ENCODE results near the gene MBOAT2. TPM values are rescaled to one million over a fixed set of nuclear protein-coding genes. Genes with fewer than 3 reads are reported as not detected.
"Not testable (repeated sequence)": the region's sequence is repeated elsewhere in the genome, so short reads cannot be mapped to it uniquely, and the experiment has no call there.

MBOAT2 gene
- total and polyA plus RNA-seq, 5 donors: 4.5 to 11.0 (median 8.8) TPM

DNA sequence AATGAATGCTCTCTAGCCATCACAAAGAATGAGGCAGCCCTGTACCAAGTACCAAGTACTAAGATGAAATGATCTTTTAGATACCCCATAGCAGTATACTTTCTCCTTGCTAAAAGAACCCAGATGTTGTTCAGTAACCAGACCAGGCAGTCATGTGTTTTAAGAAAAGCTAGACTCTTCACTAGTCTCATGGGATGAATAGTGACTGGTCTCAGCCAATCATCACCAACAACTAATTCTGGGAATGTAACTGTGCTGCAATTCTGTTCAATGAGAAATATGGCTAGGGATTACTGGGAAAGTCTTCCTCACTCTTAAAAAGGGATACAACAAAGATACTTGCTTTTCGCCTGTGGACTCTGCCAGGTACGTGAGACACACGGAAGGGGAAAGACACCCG lies 29.5 kb downstream of the MBOAT2 start:
- Histone ChIP-seq H3K27ac (ENCODE audit: low read length) (no peak overlapping the region), H3K9me3 (ENCODE audit: control insufficient read depth, low read length) (no peaks in the 10 kb centered on the region), H3K27me3 (ENCODE audit: control insufficient read depth, insufficient read depth) (no peaks in the 10 kb centered on the region), H3K4me1 (ENCODE audit: control insufficient read depth, insufficient read depth, low read length) (no peaks in the 10 kb centered on the region), H3K4me3 (ENCODE audit: low read length) (no peak overlapping the region)
- DNase-seq (no peak), ATAC-seq (no peak)
- intact Hi-C loops (cut with DNase I): no loop called here
- 92% methylated on average over 4 of the region's 4 CpGs for WGBS

DNA sequence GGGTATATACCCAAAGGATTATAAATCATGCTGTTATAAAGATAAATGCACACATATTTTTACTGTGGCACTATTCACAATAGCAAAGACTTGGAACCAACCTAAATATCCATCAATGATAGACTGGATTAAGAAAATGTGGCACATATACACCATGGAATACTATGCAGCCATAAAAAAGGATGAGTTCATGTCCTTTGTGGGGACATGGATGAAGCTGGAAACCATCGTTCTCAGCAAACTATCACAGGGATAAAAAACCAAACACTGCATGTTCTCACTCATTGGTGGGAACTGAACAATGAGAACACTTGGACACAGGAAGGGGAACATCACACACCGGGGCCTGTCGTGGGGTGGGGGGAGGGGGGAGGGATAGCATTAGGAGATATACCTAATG lies 30.5 kb downstream of the MBOAT2 start:
- ATAC-seq; H3K27ac ChIP-seq (ENCODE audit: low read length); intact Hi-C loops (cut with DNase I); H3K27me3 ChIP-seq (ENCODE audit: control insufficient read depth, insufficient read depth); H3K4me1 ChIP-seq (ENCODE audit: control insufficient read depth, insufficient read depth, low read length); H3K4me3 ChIP-seq (ENCODE audit: low read length); H3K9me3 ChIP-seq (ENCODE audit: control insufficient read depth, low read length); DNase-seq: not testable (repeated sequence)
- 90% methylated on average over 3 of the region's 3 CpGs for WGBS

GRCh38 chr2:8972535-8972934 lies 30.9 kb downstream of the MBOAT2 start:
- ATAC-seq; DNase-seq; H3K27me3 ChIP-seq (ENCODE audit: control insufficient read depth, insufficient read depth); H3K27ac ChIP-seq (ENCODE audit: low read length); H3K4me3 ChIP-seq (ENCODE audit: low read length); intact Hi-C loops (cut with DNase I); H3K9me3 ChIP-seq (ENCODE audit: control insufficient read depth, low read length); H3K4me1 ChIP-seq (ENCODE audit: control insufficient read depth, insufficient read depth, low read length): not testable (repeated sequence)
- WGBS: no CpG with 5 or more reads among the region's 1 CpG

DNA sequence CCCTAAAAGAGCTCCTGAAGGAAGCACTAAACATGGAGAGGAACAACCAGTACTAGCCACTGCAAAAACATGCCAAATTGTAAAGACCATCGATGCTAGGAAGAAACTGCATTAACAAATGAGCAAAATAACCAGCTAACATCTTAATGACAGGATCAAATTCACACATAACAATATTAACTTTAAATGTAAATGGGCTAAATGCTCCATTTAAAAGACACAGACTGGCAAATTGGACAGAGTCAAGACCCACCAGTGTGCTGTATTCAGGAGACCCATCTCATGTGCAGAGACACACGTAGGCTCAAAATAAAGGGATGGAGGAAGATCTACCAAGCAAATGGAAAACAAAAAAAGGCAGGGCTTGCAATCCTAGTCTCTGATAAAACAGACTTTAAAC lies 34.1 kb downstream of the MBOAT2 start:
- intact Hi-C loops (cut with DNase I); ATAC-seq; H3K27ac ChIP-seq (ENCODE audit: low read length); DNase-seq; H3K4me1 ChIP-seq (ENCODE audit: control insufficient read depth, insufficient read depth, low read length); H3K27me3 ChIP-seq (ENCODE audit: control insufficient read depth, insufficient read depth); H3K4me3 ChIP-seq (ENCODE audit: low read length); H3K9me3 ChIP-seq (ENCODE audit: control insufficient read depth, low read length): not testable (repeated sequence)
- WGBS: 96% methylated on average over 2 of the region's 2 CpGs

DNA sequence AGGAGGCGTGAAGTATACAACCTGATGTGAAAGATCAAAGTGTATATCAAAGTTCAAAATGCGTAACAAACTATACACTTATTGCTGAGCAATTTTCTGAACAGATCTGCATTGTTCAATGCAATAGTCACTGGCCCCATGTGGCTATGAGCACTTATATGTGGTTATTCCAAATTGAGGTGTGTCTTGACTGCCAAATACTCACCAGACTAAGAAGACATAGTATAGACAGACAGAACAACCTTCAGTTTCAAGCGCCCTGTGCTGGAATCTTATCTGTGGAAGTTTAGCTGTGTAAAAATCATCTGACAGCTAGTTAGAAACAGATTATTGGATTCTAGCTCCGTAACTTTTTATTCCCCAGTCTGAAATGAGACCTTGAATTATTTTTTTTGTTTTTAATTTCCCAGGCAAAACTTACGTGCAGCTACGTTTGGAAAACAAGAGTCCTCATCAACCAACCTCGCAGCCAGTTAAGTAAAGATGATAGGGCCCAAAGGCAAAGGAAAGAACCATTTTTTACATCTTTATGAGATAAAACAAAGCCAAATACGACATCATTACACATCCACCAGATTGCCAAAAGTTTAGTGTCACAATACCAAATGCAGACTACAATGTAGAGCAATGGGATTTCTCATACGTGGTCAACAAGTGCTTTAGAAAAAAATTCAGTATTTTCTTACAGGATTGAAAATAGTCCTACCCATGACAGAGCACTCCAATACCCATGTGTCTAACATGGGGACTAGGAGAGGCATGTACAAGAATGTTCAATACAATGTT lies 37.2 kb downstream of the MBOAT2 start:
- DNase-seq (no peak), ATAC-seq (no peak)
- H3K27me3 ChIP-seq (ENCODE audit: control insufficient read depth, insufficient read depth): no peaks in the 10 kb centered on the region
- H3K4me1 ChIP-seq (ENCODE audit: control insufficient read depth, insufficient read depth, low read length): no peaks in the 10 kb centered on the region
- no peak overlapping the region for H3K27ac ChIP-seq (ENCODE audit: low read length)
- no peak overlapping the region for H3K4me3 ChIP-seq (ENCODE audit: low read length)
- H3K9me3 ChIP-seq (ENCODE audit: control insufficient read depth, low read length): no peaks in the 10 kb centered on the region
- 73% methylated on average over 9 of the region's 9 CpGs for WGBS
- intact Hi-C loops (cut with DNase I): no loop called here

DNA sequence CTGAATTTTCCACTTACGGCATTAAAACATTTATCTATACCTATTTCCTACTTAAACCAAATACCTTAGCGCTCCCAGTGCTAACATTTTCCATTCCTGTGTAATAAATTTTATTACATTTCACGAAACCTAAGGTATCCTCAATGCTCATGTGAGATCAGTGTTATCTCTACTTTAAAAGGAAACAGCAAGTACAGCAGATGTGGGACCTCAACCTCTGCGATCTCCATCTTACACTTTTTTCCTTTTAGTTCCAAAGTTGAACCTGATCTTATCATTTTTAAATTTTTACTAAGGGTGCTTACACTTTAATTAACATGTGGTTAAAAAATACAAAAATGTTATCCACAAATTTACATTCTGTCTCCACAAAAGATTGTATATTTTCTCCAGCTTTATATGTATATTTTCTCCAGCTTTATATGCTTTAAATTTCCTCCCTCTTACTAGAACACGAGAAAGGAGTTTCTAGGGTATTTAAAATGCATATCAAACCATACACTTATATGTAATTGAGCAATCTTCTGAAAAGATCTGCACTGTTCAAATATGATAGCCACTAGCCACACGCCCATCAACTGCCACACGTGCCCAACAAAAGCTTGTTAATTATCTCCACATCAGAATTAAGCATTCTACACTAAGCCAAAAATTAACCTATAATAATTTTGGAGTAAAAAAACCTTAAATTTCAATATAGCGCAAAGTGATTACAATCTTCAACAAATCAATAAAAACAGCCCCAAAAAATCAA lies 38.1 kb downstream of the MBOAT2 start:
- Histone ChIP-seq H3K4me1 (ENCODE audit: control insufficient read depth, insufficient read depth, low read length) (no peaks in the 10 kb centered on the region), H3K4me3 (ENCODE audit: low read length) (no peak overlapping the region), H3K27me3 (ENCODE audit: control insufficient read depth, insufficient read depth) (no peaks in the 10 kb centered on the region), H3K27ac (ENCODE audit: low read length) (no peak overlapping the region), H3K9me3 (ENCODE audit: control insufficient read depth, low read length) (no peaks in the 10 kb centered on the region)
- DNase-seq (no peak), ATAC-seq (no peak)
- WGBS: 91% methylated on average over 8 of the region's 8 CpGs
- intact Hi-C loops (cut with DNase I): no loop called here

- 98% methylated on average over 6 of the region's 6 CpGs for WGBS
- intact Hi-C loops (cut with DNase I): no loop called here
- DNase-seq (no peak), ATAC-seq (no peak)
- Histone ChIP-seq H3K4me3 (ENCODE audit: low read length) (no peak overlapping the region), H3K9me3 (ENCODE audit: control insufficient read depth, low read length) (no peaks in the 10 kb centered on the region), H3K27ac (ENCODE audit: low read length) (no peak overlapping the region), H3K27me3 (ENCODE audit: control insufficient read depth, insufficient read depth) (no peaks in the 10 kb centered on the region), H3K4me1 (ENCODE audit: control insufficient read depth, insufficient read depth, low read length) (no peaks in the 10 kb centered on the region)
These were observed 40.6 kb downstream of the MBOAT2 start for GRCh38 chr2:8962890-8963289.

DNA sequence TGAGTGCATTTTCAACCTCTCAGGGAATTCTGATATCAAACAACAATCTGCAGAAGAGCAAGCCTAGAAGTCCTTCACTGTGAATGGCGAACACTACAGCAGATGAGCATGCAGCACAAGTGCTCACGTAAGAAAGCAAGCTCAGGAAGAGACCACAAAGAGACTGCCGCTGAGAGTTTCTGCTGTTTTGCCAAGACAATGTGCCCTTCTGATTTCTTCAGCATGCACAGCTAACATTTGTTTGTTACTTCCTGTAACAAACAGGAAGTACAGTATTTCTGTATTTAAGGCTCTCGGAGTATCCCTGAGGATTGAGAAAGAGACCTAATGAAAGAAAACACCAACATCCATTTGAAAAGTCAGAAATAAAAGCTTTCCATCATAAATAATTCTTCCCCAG lies 45.9 kb downstream of the MBOAT2 start:
- Histone ChIP-seq H3K27ac (ENCODE audit: low read length) (no peak overlapping the region), H3K4me1 (ENCODE audit: control insufficient read depth, insufficient read depth, low read length) (no peaks in the 10 kb centered on the region), H3K9me3 (ENCODE audit: control insufficient read depth, low read length) (no peaks in the 10 kb centered on the region), H3K4me3 (ENCODE audit: low read length) (no peak overlapping the region), H3K27me3 (ENCODE audit: control insufficient read depth, insufficient read depth) (no peaks in the 10 kb centered on the region)
- no peak for DNase-seq
- intact Hi-C loops (cut with DNase I): no loop called here
- WGBS: 57% methylated on average over 4 of the region's 4 CpGs
- ATAC-seq: no peak

GRCh38 chr2:8956774-8957173 lies 46.7 kb downstream of the MBOAT2 start:
- H3K4me1 ChIP-seq (ENCODE audit: control insufficient read depth, insufficient read depth, low read length): no peaks in the 10 kb centered on the region
- ATAC-seq (no peak), DNase-seq (no peak)
- H3K27me3 ChIP-seq (ENCODE audit: control insufficient read depth, insufficient read depth): no peaks in the 10 kb centered on the region
- H3K9me3 ChIP-seq (ENCODE audit: control insufficient read depth, low read length): no peaks in the 10 kb centered on the region
- H3K4me3 ChIP-seq (ENCODE audit: low read length): no peak overlapping the region
- H3K27ac ChIP-seq (ENCODE audit: low read length): no peak overlapping the region
- 96% methylated on average over 1 of the region's 1 CpG for WGBS
- intact Hi-C loops (cut with DNase I): no loop called here

DNA sequence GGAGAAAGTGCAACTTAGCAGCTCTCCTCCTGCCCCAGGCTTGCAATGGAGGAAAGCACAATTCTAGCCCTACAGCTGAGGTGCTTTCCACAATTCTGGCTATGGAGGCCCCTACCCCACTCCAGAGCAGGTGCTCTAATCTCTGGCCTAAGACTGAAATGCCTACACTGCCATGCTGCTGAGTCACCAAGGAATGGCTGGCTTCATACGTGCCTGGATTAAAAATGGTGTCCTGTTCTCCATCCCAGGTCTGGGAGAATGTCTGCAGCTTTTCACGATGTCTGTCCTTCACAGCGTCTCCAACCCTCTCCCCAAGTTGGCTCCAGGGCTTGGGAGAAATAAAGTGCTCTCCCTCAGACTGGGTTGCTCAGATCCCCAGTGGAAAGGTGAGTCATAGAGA lies 48.5 kb downstream of the MBOAT2 start:
- Histone ChIP-seq H3K27ac (ENCODE audit: low read length) (no peak overlapping the region), H3K4me3 (ENCODE audit: low read length) (no peak overlapping the region), H3K4me1 (ENCODE audit: control insufficient read depth, insufficient read depth, low read length) (no peaks in the 10 kb centered on the region), H3K27me3 (ENCODE audit: control insufficient read depth, insufficient read depth) (no peaks in the 10 kb centered on the region), H3K9me3 (ENCODE audit: control insufficient read depth, low read length) (no peaks in the 10 kb centered on the region)
- intact Hi-C loops (cut with DNase I): no loop called here
- DNase-seq (no peak), ATAC-seq (no peak)
- 96% methylated on average over 3 of the region's 3 CpGs for WGBS

GRCh38 chr2:8953525-8953924 lies 50.0 kb downstream of the MBOAT2 start:
- no peaks in the 10 kb centered on the region for H3K27me3 ChIP-seq (ENCODE audit: control insufficient read depth, insufficient read depth)
- intact Hi-C loops (cut with DNase I): no loop called here
- no peak overlapping the region for H3K4me3 ChIP-seq (ENCODE audit: low read length)
- no peak overlapping the region for H3K27ac ChIP-seq (ENCODE audit: low read length)
- WGBS: 63% methylated on average over 1 of the region's 1 CpG
- ATAC-seq (no peak), DNase-seq (no peak)
- no peaks in the 10 kb centered on the region for H3K4me1 ChIP-seq (ENCODE audit: control insufficient read depth, insufficient read depth, low read length)
- no peaks in the 10 kb centered on the region for H3K9me3 ChIP-seq (ENCODE audit: control insufficient read depth, low read length)
